ENCODE data around the gene OR9Q1.

- TF ChIP-seq CTCF (conservative IDR thresholded peaks at IDR 0.05; ENCODE audit: low read depth in 2 of 2) (no peak), REST (IDR thresholded peaks at IDR 0.05; ENCODE audit: unreplicated experiment) (no peak), EZH2phosphoT487 (IDR thresholded peaks at IDR 0.05; ENCODE audit: unreplicated experiment) (no peak), NANOG (IDR thresholded peaks at IDR 0.05; ENCODE audit: borderline replicate concordance) (no peak), POLR2AphosphoS5 (IDR thresholded peaks at IDR 0.05; ENCODE audit: low read depth) (no peak), EZH2 (IDR thresholded peaks at IDR 0.05; ENCODE audit: low read depth, unreplicated experiment) (no peak), CREB1 (CRISPR knock-in tag; IDR thresholded peaks at IDR 0.05; ENCODE audit: low read depth) (no peak)
These were observed 180.4 kb downstream of the OR9Q1 start, which contains the start of gene OR1S2 for GRCh38 chr11:58204042-58204441.

All from GM23338 (cell line).